ENCODE data around the gene MAP3K21. TPM values are rescaled to one million over a fixed set of nuclear protein-coding genes. Genes with fewer than 3 reads are reported as not detected.

The MAP3K21 gene
- polyA plus RNA-seq, 1 experiment: 0.42 TPM

GRCh38 chr1:233368789-233369130 is 41.2 kb downstream of the MAP3K21 start:
- ChIA-PET POLR2A (no interaction called here), CTCF (no interaction called here)
- no peak for TF ChIP-seq CTCF (IDR thresholded peaks at IDR 0.05; ENCODE audit: low read depth, low read length)

GRCh38 chr1:233372218-233373120 is 44.9 kb downstream of the MAP3K21 start:
- no peak for TF ChIP-seq CTCF (IDR thresholded peaks at IDR 0.05; ENCODE audit: low read depth, low read length)
- CTCF ChIA-PET: interaction anchor here (1.0 kb wide), 1 partner anchor 11 kb away, joined by 3 read pairs; no protein-coding TSS in a partner anchor
- Histone ChIP-seq H3K27ac (ENCODE audit: low read depth, low read length) (no peak overlapping the region), H3K4me3 (ENCODE audit: low read depth, low read length) (no peak overlapping the region), H3K9me3 (ENCODE audit: control insufficient read depth, insufficient read depth, low read length) (no peaks in the 10 kb centered on the region), H3K27me3 (ENCODE audit: control insufficient read depth, insufficient read depth, low read length) (no peaks in the 10 kb centered on the region)
- POLR2A ChIA-PET: no interaction called here
- DNase-seq (ENCODE audit: low read depth, low spot score): no peak

More at GRCh38 chr1:233368789-233369130, 41.2 kb downstream of the MAP3K21 start:
- Histone ChIP-seq H3K27me3 (ENCODE audit: control insufficient read depth, insufficient read depth, low read length) (no peaks in the 10 kb centered on the region), H3K27ac (ENCODE audit: low read depth, low read length) (no peak overlapping the region), H3K4me3 (ENCODE audit: low read depth, low read length) (no peak overlapping the region), H3K9me3 (ENCODE audit: control insufficient read depth, insufficient read depth, low read length) (no peaks in the 10 kb centered on the region)
- DNase-seq (ENCODE audit: low read depth, low spot score): no peak

- ChIA-PET POLR2A (no interaction called here), CTCF (interaction anchor here (1.0 to 1.4 kb wide), 2 partner anchors 8 to 10 kb away, joined by 3 to 4 read pairs; no protein-coding TSS in a partner anchor)
- no peak for DNase-seq (ENCODE audit: low read depth, low spot score)
These were observed 45.7 kb downstream of the MAP3K21 start for GRCh38 chr1:233373226-233373625.

DNA sequence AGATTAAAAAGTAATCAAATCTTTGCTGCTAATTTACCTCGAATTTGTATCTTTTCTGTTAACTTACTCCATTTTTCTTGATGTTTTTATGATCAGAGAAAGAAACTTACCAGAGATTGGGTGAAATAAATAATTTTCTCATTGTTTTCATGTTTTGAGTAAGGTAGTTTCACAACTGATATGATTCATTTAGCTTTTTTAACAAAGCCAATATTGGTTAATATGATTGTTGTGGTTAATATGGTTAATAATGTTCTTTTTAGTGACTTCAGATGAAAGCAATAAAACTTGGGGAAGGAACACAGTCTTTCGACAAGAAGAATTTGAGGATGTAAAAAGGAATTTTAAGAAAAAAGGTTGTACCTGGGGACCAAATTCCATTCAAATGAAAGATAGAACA is 48.1 kb downstream of the MAP3K21 start:
- no peaks in the 10 kb centered on the region for H3K27me3 ChIP-seq (ENCODE audit: control insufficient read depth, insufficient read depth, low read length)
- no peaks in the 10 kb centered on the region for H3K9me3 ChIP-seq (ENCODE audit: control insufficient read depth, insufficient read depth, low read length)
- POLR2A ChIA-PET: no interaction called here
- TF ChIP-seq CTCF (IDR thresholded peaks at IDR 0.05; ENCODE audit: low read depth, low read length): no peak
- H3K4me3 ChIP-seq (ENCODE audit: low read depth, low read length): no peak overlapping the region
- CTCF ChIA-PET: no interaction called here
- DNase-seq (ENCODE audit: low read depth, low spot score): no peak
- H3K27ac ChIP-seq (ENCODE audit: low read depth, low read length): no peak overlapping the region

More at GRCh38 chr1:233373226-233373625, 45.7 kb downstream of the MAP3K21 start:
- no peaks in the 10 kb centered on the region for H3K27me3 ChIP-seq (ENCODE audit: control insufficient read depth, insufficient read depth, low read length)
- no peak overlapping the region for H3K4me3 ChIP-seq (ENCODE audit: low read depth, low read length)
- H3K9me3 ChIP-seq (ENCODE audit: control insufficient read depth, insufficient read depth, low read length): no peaks in the 10 kb centered on the region
- no peak for TF ChIP-seq CTCF (IDR thresholded peaks at IDR 0.05; ENCODE audit: low read depth, low read length)
- H3K27ac ChIP-seq (ENCODE audit: low read depth, low read length): no peak overlapping the region

- ChIA-PET CTCF (interaction anchor here (0.7 kb wide), 1 partner anchor 12 kb away, joined by 3 read pairs; no protein-coding TSS in a partner anchor), POLR2A (no interaction called here)
- TF ChIP-seq CTCF (IDR thresholded peaks at IDR 0.05; ENCODE audit: low read depth, low read length): no peak
- Histone ChIP-seq H3K27ac (ENCODE audit: low read depth, low read length) (no peak overlapping the region), H3K4me3 (ENCODE audit: low read depth, low read length) (no peak overlapping the region), H3K9me3 (ENCODE audit: control insufficient read depth, insufficient read depth, low read length) (no peaks in the 10 kb centered on the region), H3K27me3 (ENCODE audit: control insufficient read depth, insufficient read depth, low read length) (no peaks in the 10 kb centered on the region)
- no peak for DNase-seq (ENCODE audit: low read depth, low spot score)
These were observed 49.0 kb downstream of the MAP3K21 start for GRCh38 chr1:233376382-233377110.

Measured in AG04450 (cell line).